IMR-90 (cell line): Measurements from ENCODE around the gene CIAO3. TPM values are rescaled to one million over a fixed set of nuclear protein-coding genes. Genes with fewer than 3 reads are reported as not detected.

ENCODE experiments used
- ATAC-seq: fragments of 200-7000 bp; cut with Tn5 transposase; 2 replicates; pipeline ENCODE4 v1.9.1; 2020; ENCODE audit warnings: low read depth, mild to moderate bottlenecking, moderate library complexity
- BruUV-seq: library from RNA; stranded (reverse); fragments of 400-500 nt; replicated peaks from 2 replicates; lab custom pipeline; 2021; lab: Mats Ljungman, UMichigan
- CTCF ChIA-PET: fragments of 300-600 bp; formaldehyde crosslinking; extraction: SDS; loops from one replicate; lab custom pipeline; 2021; ENCODE audit warnings: antibody characterized with exemption; lab: Yijun Ruan, JAX
- POLR2A ChIA-PET: fragments of 300-600 bp; sonication (Branson Sonifier 250); formaldehyde crosslinking; loops from one replicate; lab custom pipeline; 2022; ENCODE audit warnings: antibody characterized with exemption; ENCODE audit not compliant: unreplicated experiment; lab: Charles Lee
- DNase-seq: peaks from one replicate; pipeline ENCODE4 v3.0.0; 2013
- H2AFZ ChIP-seq: replicated peaks from 2 replicates; pipeline ENCODE3; 2013; ENCODE audit warnings: low read length, mild to moderate bottlenecking; ENCODE audit not compliant: poor library complexity
- H2AK5ac ChIP-seq: 2 replicates; pipeline ENCODE4 v1.6.1; 2013; ENCODE audit warnings: low read depth, low read length, inconsistent platforms
- H2AK9ac ChIP-seq: replicated peaks from 2 replicates; pipeline ENCODE3; 2013; ENCODE audit warnings: mild to moderate bottlenecking, low read depth, low read length, moderate library complexity; ENCODE audit not compliant: poor library complexity
- H2BK120ac ChIP-seq: 2 replicates; pipeline ENCODE4 v1.6.1; 2013; ENCODE audit warnings: low read depth, low read length, inconsistent platforms
- H2BK15ac ChIP-seq: 3 replicates; pipeline ENCODE4 v1.6.1; 2013; ENCODE audit warnings: low read depth, low read length, inconsistent platforms
- H2BK20ac ChIP-seq: 2 replicates; pipeline ENCODE4 v1.6.1; 2013; ENCODE audit warnings: low read depth, mild to moderate bottlenecking, inconsistent platforms, low read length, moderate library complexity
- H2BK5ac ChIP-seq: 2 replicates; pipeline ENCODE4 v1.6.1; 2013; ENCODE audit warnings: mild to moderate bottlenecking, low read depth, low read length, inconsistent platforms; ENCODE audit not compliant: poor library complexity, severe bottlenecking
- H3K14ac ChIP-seq: replicated peaks from 2 replicates; pipeline ENCODE4 v1.6.1; 2013; ENCODE audit warnings: low read depth, low read length, inconsistent platforms
- H3K18ac ChIP-seq: 2 replicates; pipeline ENCODE4 v1.6.1; 2013; ENCODE audit warnings: low read depth, low read length, control low read depth
- H3K23ac ChIP-seq: 2 replicates; pipeline ENCODE4 v1.6.1; 2013; ENCODE audit warnings: low read depth, low read length, inconsistent platforms
- H3K27ac ChIP-seq: 2 replicates; pipeline ENCODE4 v1.5.1; 2013; ENCODE audit warnings: mild to moderate bottlenecking, control low read depth, low read length; ENCODE audit not compliant: insufficient read depth
- H3K27me3 ChIP-seq: 2 replicates; pipeline ENCODE4 v1.6.1; 2013; ENCODE audit warnings: low read length; ENCODE audit not compliant: control insufficient read depth, insufficient read depth
- H3K36me3 ChIP-seq: 2 replicates; pipeline ENCODE4 v1.6.1; 2013; ENCODE audit warnings: low read length, mixed read lengths; ENCODE audit not compliant: control insufficient read depth, insufficient read depth
- H3K4ac ChIP-seq: 2 replicates; pipeline ENCODE4 v1.6.1; 2013; ENCODE audit warnings: low read depth, low read length, inconsistent platforms
- H3K4me1 ChIP-seq: 2 replicates; pipeline ENCODE4 v1.6.1; 2013; ENCODE audit warnings: low read length, mixed read lengths; ENCODE audit not compliant: control insufficient read depth, insufficient read depth
- H3K4me2 ChIP-seq: 2 replicates; pipeline ENCODE4 v1.6.1; 2013; ENCODE audit warnings: low read depth, mild to moderate bottlenecking, control low read depth, low read length, moderate library complexity
- H3K4me3 ChIP-seq: 2 replicates; pipeline ENCODE4 v1.5.1; 2013; ENCODE audit warnings: low read depth, mild to moderate bottlenecking, control low read depth, low read length, moderate library complexity; ENCODE audit not compliant: insufficient read depth
- H3K56ac ChIP-seq: 2 replicates; pipeline ENCODE4 v1.6.1; 2013; ENCODE audit warnings: low read length, inconsistent platforms; ENCODE audit not compliant: insufficient read depth; ENCODE audit errors: extremely low read depth
- H3K79me1 ChIP-seq, 2 experiments: 2 replicates each; pipeline ENCODE4 v1.6.1; 2013; ENCODE audit warnings: low read length in 2 of 2, inconsistent platforms in 1 of 2, low read depth in 1 of 2
- H3K9ac ChIP-seq: 2 replicates; pipeline ENCODE4 v1.6.1; 2013; ENCODE audit warnings: low read depth, low read length, control low read depth
- H3K9me1 ChIP-seq: 2 replicates; pipeline ENCODE4 v1.6.1; 2013; ENCODE audit warnings: low read length, inconsistent platforms; ENCODE audit not compliant: insufficient read depth
- H3K9me3 ChIP-seq: 2 replicates; pipeline ENCODE4 v1.6.1; 2013; ENCODE audit warnings: low read length; ENCODE audit not compliant: control insufficient read depth, insufficient read depth
- H4K20me1 ChIP-seq: 2 replicates; pipeline ENCODE4 v1.6.1; 2013; ENCODE audit warnings: low read length, inconsistent platforms; ENCODE audit not compliant: insufficient read depth
- H4K5ac ChIP-seq: 2 replicates; pipeline ENCODE4 v1.6.1; 2013; ENCODE audit warnings: mild to moderate bottlenecking, low read depth, low read length, control low read depth
- H4K8ac ChIP-seq, 2 experiments: 2 replicates each; pipeline ENCODE4 v1.6.1; 2013; ENCODE audit warnings: low read depth in 2 of 2, low read length in 2 of 2, control low read depth in 1 of 2, inconsistent platforms in 1 of 2
- H4K91ac ChIP-seq: 2 replicates; pipeline ENCODE4 v1.6.1; 2013; ENCODE audit warnings: low read depth, low read length, inconsistent platforms; ENCODE audit not compliant: insufficient read depth
- BHLHE40 ChIP-seq: fragments of 150-350 bp; IDR thresholded peaks from 2 replicates; pipeline ENCODE4 v1.6.1; 2016; ENCODE audit warnings: mild to moderate bottlenecking, low read depth, low read length
- CEBPB ChIP-seq: IDR thresholded peaks from 2 replicates; pipeline ENCODE4 v1.6.1; 2012; ENCODE audit warnings: low read depth, low read length, improper control_type of control experiment
- CHD1 ChIP-seq: IDR thresholded peaks from 2 replicates; pipeline ENCODE4 v1.6.1; 2012; ENCODE audit warnings: low read depth, low read length, improper control_type of control experiment
- CTCF ChIP-seq: conservative IDR thresholded peaks from 2 replicates; pipeline ENCODE4 v1.5.1; 2012; ENCODE audit warnings: mild to moderate bottlenecking, low read depth, low read length, improper control_type of control experiment
- ELK1 ChIP-seq: fragments of 150-350 bp; IDR thresholded peaks from 2 replicates; pipeline ENCODE4 v1.6.1; 2016; ENCODE audit warnings: low read depth, mild to moderate bottlenecking, low read length, moderate library complexity, borderline replicate concordance
- FOS ChIP-seq: fragments of 150-350 bp; IDR thresholded peaks from 2 replicates; pipeline ENCODE4 v1.6.1; 2016; ENCODE audit warnings: low read depth, low read length
- MAFK ChIP-seq: IDR thresholded peaks from 2 replicates; pipeline ENCODE4 v1.6.1; 2012; ENCODE audit warnings: low read depth, low read length, improper control_type of control experiment
- MAZ ChIP-seq: IDR thresholded peaks from 2 replicates; pipeline ENCODE4 v1.6.1; 2012; ENCODE audit warnings: low read depth, mild to moderate bottlenecking, low read length, improper control_type of control experiment, moderate library complexity, borderline replicate concordance
- MXI1 ChIP-seq: IDR thresholded peaks from 2 replicates; pipeline ENCODE4 v1.6.1; 2012; ENCODE audit warnings: low read depth, mild to moderate bottlenecking, low read length, moderate library complexity, borderline replicate concordance
- NFE2L2 ChIP-seq: fragments of 150-350 bp; IDR thresholded peaks from 2 replicates; pipeline ENCODE4 v1.6.1; 2016; ENCODE audit warnings: low read depth, mild to moderate bottlenecking, low read length
- POLR2A ChIP-seq: IDR thresholded peaks from 2 replicates; pipeline ENCODE4 v1.6.1; 2012; ENCODE audit warnings: mild to moderate bottlenecking, low read depth, low read length
- RCOR1 ChIP-seq: IDR thresholded peaks from 2 replicates; pipeline ENCODE4 v1.6.1; 2012; ENCODE audit warnings: mild to moderate bottlenecking, low read length, improper control_type of control experiment; ENCODE audit not compliant: insufficient replicate concordance
- RFX5 ChIP-seq: IDR thresholded peaks from 2 replicates; pipeline ENCODE4 v1.8.0; 2012; ENCODE audit warnings: low read depth, mild to moderate bottlenecking, low read length, moderate library complexity
- SMC3 ChIP-seq: fragments of 150-350 bp; IDR thresholded peaks from 2 replicates; pipeline ENCODE4 v1.6.1; 2016; ENCODE audit warnings: low read depth, mild to moderate bottlenecking, antibody characterized with exemption, low read length, moderate library complexity
- USF2 ChIP-seq: fragments of 150-350 bp; IDR thresholded peaks from 2 replicates; pipeline ENCODE4 v1.6.1; 2017; ENCODE audit warnings: mild to moderate bottlenecking, antibody characterized with exemption, low read length, low read depth
- WGBS, 2 experiments: methylation state at CpG; one replicate each; pipeline versions ENCODE4 v1.1.5 to v1.1.7; 2013; ENCODE audit warnings: missing lambda C conversion rate in 2 of 2; ENCODE audit not compliant: insufficient read length in 1 of 2; ENCODE audit errors: extremely low coverage in 2 of 2; 5-methylcytosine and 5-hydroxymethylcytosine counted together
- dilution Hi-C: fragments of 300-500 bp; cut with HindIII; formaldehyde crosslinking; loops from one replicate; pipeline ENCODE4 v1.14.3; 2018; ENCODE audit warnings: low sequenced_read_pairs; ENCODE audit not compliant: unreplicated experiment
- in situ Hi-C: fragments of 300-500 bp; cut with MboI; formaldehyde crosslinking; loops from 3 replicates; pipeline ENCODE4 v1.14.3; 2019; ENCODE audit warnings: low sequenced_read_pairs, inconsistent platforms, mixed read lengths
- intact Hi-C: fragments of 100-400 bp; cut with micrococcal nuclease; formaldehyde crosslinking; loops from 2 replicates; pipeline ENCODE4 v1.10.0; 2022
- polyA plus RNA-seq, 3 experiments: library from polyadenylated mRNA; depleted of rRNA; stranded (reverse); fragments of >200 nt; gene quantifications; 2 replicates each; pipeline ENCODE4 v1.2.3, GENCODE V29; 2012; ENCODE audit warnings: low replicate concordance in 1 of 3
- total RNA-seq: library from RNA; depleted of rRNA; stranded (reverse); fragments of >200 nt; gene quantifications from 2 replicates; pipeline ENCODE4 v1.2.3, GENCODE V29; 2012

Gene CIAO3
- total and polyA plus RNA-seq, 2 of the 4 experiments (the other 2 are of a cell fraction), result 17.0 to 20.2 TPM

GRCh38 chr16:723695-724094 lies 17.1 kb downstream of the CIAO3 start:
- Histone ChIP-seq H3K27ac (no peak overlapping the region), H3K23ac (no peak overlapping the region), H3K18ac (no peak overlapping the region), H2BK20ac (no peak overlapping the region), H3K4ac (no peak overlapping the region), H2AFZ (peak overlapping the region; percentile 5), H3K56ac (no peak overlapping the region), H2AK5ac (no peak overlapping the region), H3K4me2 (no peak overlapping the region), H3K14ac (no peak overlapping the region), H4K91ac (no peak overlapping the region), H2BK5ac (no peak overlapping the region), H3K9me3 (no peaks in the 10 kb centered on the region), H3K4me1 (peaks cover 17% of the 10 kb centered on the region), H4K5ac (no peak overlapping the region), H2BK120ac (no peak overlapping the region), H3K36me3 (peaks cover 1% of the 10 kb centered on the region; the same call in 1 of the 2 replicates), H4K20me1 (peaks cover 4% of the 10 kb centered on the region; the same call in 1 of the 2 replicates), H3K9ac (no peak overlapping the region), H2AK9ac (no peak overlapping the region), H3K9me1 (peaks cover 2% of the 10 kb centered on the region; the same call in 1 of the 2 replicates), H3K4me3 (no peak overlapping the region), H4K8ac (no peak overlapping the region), H3K79me1 (peaks cover 10 to 15% of the 10 kb centered on the region in 2 experiments), H2BK15ac (no peak overlapping the region), H3K27me3 (no peaks in the 10 kb centered on the region)
- BruUV-seq, result no TSS peak
- POLR2A ChIA-PET, result no interaction called here
- intact Hi-C loops (no loop called here), in situ Hi-C loops (loop anchor here (25.0 kb wide), 1 partner anchor 339 kb away; the partner anchor contains the start of gene SSTR5), dilution Hi-C loops (no loop called here)
- no peak for TF ChIP-seq NFE2L2
- no peak for TF ChIP-seq ELK1
- TF ChIP-seq MAFK, result no peak
- no peak for TF ChIP-seq RFX5
- TF ChIP-seq CHD1, result no peak
- no peak for TF ChIP-seq MAZ
- no peak for TF ChIP-seq BHLHE40
- TF ChIP-seq FOS, result no peak
- TF ChIP-seq MXI1, result no peak
- no peak for TF ChIP-seq POLR2A
- TF ChIP-seq SMC3, result no peak
- TF ChIP-seq CEBPB, result no peak
- TF ChIP-seq USF2, result no peak
- no peak for TF ChIP-seq CTCF
- TF ChIP-seq RCOR1, result no peak
- DNase-seq, result no peak
- ATAC-seq, result no peak
- CTCF ChIA-PET, result no interaction called here
- no CpG with 5 or more reads among the region's 9 CpGs for WGBS, 2 experiments
